SK-N-SH treated with all-trans-retinoic acid at 6 μM for 48 hours (cell line): ENCODE data around the gene PRPF40B.

Experiments used
- ATAC-seq: fragments of 200-7000 bp; cut with Tn5 transposase; 3 replicates; pipeline ENCODE4 v1.9.1; 2020; ENCODE audit warnings: mild to moderate bottlenecking, moderate library complexity
- ARNTL ChIP-seq: fragments of 450-650 bp; formaldehyde crosslinking; IDR thresholded peaks from 2 replicates; pipeline ENCODE4 v1.5.0; 2020; ENCODE audit warnings: low read depth, mild to moderate bottlenecking, moderate library complexity, borderline replicate concordance
- CREB5 ChIP-seq: fragments of 250-450 bp; sonication (Bioruptor Pico); IDR thresholded peaks from 2 replicates; pipeline ENCODE4 v1.5.1; 2020; ENCODE audit warnings: low read depth, mild to moderate bottlenecking, moderate library complexity
- CSDC2 ChIP-seq: fragments of 250-450 bp; sonication (Bioruptor Pico); IDR thresholded peaks from 2 replicates; pipeline ENCODE4 v1.5.0; 2020; ENCODE audit warnings: mild to moderate bottlenecking, moderate library complexity
- CSRNP3 ChIP-seq: fragments of 250-450 bp; sonication (Bioruptor Pico); IDR thresholded peaks from 2 replicates; pipeline ENCODE4 v1.5.1; 2021; ENCODE audit warnings: mild to moderate bottlenecking, moderate library complexity
- ESRRG ChIP-seq: fragments of 250-450 bp; sonication (Bioruptor Pico); IDR thresholded peaks from 2 replicates; pipeline ENCODE4 v1.6.1; 2021; ENCODE audit warnings: mild to moderate bottlenecking
- GLIS3 ChIP-seq: fragments of 250-450 bp; sonication (Bioruptor Pico); IDR thresholded peaks from 2 replicates; pipeline ENCODE4 v1.5.0; 2020; ENCODE audit warnings: mild to moderate bottlenecking, moderate library complexity
- ISL1 ChIP-seq: fragments of 250-450 bp; sonication (Bioruptor Pico); IDR thresholded peaks from 2 replicates; pipeline ENCODE4 v2.1.2; 2022; ENCODE audit warnings: mild to moderate bottlenecking, moderate library complexity
- OSR1 ChIP-seq: fragments of 250-450 bp; sonication (Bioruptor Pico); IDR thresholded peaks from 2 replicates; pipeline ENCODE4 v1.8.0; 2022; ENCODE audit warnings: moderate library complexity, mild to moderate bottlenecking, inconsistent platforms
- PATZ1 ChIP-seq: fragments of 250-450 bp; sonication (Bioruptor Pico); IDR thresholded peaks from 2 replicates; pipeline ENCODE4 v1.8.0; 2020; ENCODE audit warnings: mild to moderate bottlenecking, moderate library complexity, borderline replicate concordance
- POU6F1 ChIP-seq: fragments of 250-450 bp; sonication (Bioruptor Pico); IDR thresholded peaks from 2 replicates; pipeline ENCODE4 v1.8.0; 2021; ENCODE audit warnings: low read depth, mild to moderate bottlenecking, moderate library complexity, borderline replicate concordance
- PPARA ChIP-seq: fragments of 250-450 bp; sonication (Bioruptor Pico); IDR thresholded peaks from 2 replicates; pipeline ENCODE4 v1.5.0; 2020; ENCODE audit warnings: mild to moderate bottlenecking, borderline replicate concordance
- RARB ChIP-seq: fragments of 250-450 bp; sonication (Bioruptor Pico); IDR thresholded peaks from 2 replicates; pipeline ENCODE4 v1.8.0; 2021; ENCODE audit warnings: mild to moderate bottlenecking, moderate library complexity
- SNAI2 ChIP-seq: fragments of 250-450 bp; sonication (Bioruptor Pico); IDR thresholded peaks from 2 replicates; pipeline ENCODE4 v1.5.0; 2020; ENCODE audit warnings: mild to moderate bottlenecking, moderate library complexity
- TCF4 ChIP-seq: fragments of 250-450 bp; sonication (Bioruptor Pico); IDR thresholded peaks from 2 replicates; pipeline ENCODE4 v1.8.0; 2021; ENCODE audit warnings: mild to moderate bottlenecking, moderate library complexity, borderline replicate concordance
- TOX ChIP-seq: fragments of 250-450 bp; sonication (Bioruptor Pico); IDR thresholded peaks from 2 replicates; pipeline ENCODE4 v1.8.0; 2021; ENCODE audit warnings: mild to moderate bottlenecking, moderate library complexity, borderline replicate concordance
- TSHZ2 ChIP-seq: fragments of 250-450 bp; sonication (Bioruptor Pico); IDR thresholded peaks from 2 replicates; pipeline ENCODE4 v1.5.0; 2020; ENCODE audit warnings: mild to moderate bottlenecking, moderate library complexity
- ZC3H10 ChIP-seq: fragments of 250-450 bp; sonication (Bioruptor Pico); IDR thresholded peaks from 2 replicates; pipeline ENCODE4 v1.5.1; 2021; ENCODE audit warnings: mild to moderate bottlenecking, moderate library complexity
- ZFP3 ChIP-seq: fragments of 250-450 bp; sonication (Bioruptor Pico); IDR thresholded peaks from 2 replicates; pipeline ENCODE4 v1.5.0; 2020; ENCODE audit warnings: mild to moderate bottlenecking, moderate library complexity
- ZFP30 ChIP-seq: fragments of 450-650 bp; formaldehyde crosslinking; IDR thresholded peaks from 2 replicates; pipeline ENCODE4 v1.5.0; 2022; ENCODE audit warnings: mild to moderate bottlenecking, moderate library complexity
- ZNF565 ChIP-seq: fragments of 450-650 bp; formaldehyde crosslinking; conservative IDR thresholded peaks from 2 replicates; pipeline ENCODE4 v1.5.0; 2020; ENCODE audit warnings: low read depth, mild to moderate bottlenecking, moderate library complexity
- ZNF70 ChIP-seq: fragments of 450-650 bp; formaldehyde crosslinking; IDR thresholded peaks from 2 replicates; pipeline ENCODE4 v1.5.0; 2020; ENCODE audit warnings: mild to moderate bottlenecking, moderate library complexity
- ZNF8 ChIP-seq: fragments of 450-650 bp; formaldehyde crosslinking; IDR thresholded peaks from 2 replicates; pipeline ENCODE4 v1.5.0; 2020; ENCODE audit warnings: mild to moderate bottlenecking, moderate library complexity

Gene PRPF40B

GRCh38 chr12:49648712-49649003 lies 25.3 kb downstream of the PRPF40B start (continued):
- TF ChIP-seq CREB5 (CRISPR knock-in tag) (no peak), ZFP30 (CRISPR knock-in tag) (no peak)

GRCh38 chr12:49649445-49649844 lies 26.1 kb downstream of the PRPF40B start:
- TF ChIP-seq ESRRG (no peak), RARB (CRISPR knock-in tag) (no peak), ZFP30 (CRISPR knock-in tag) (no peak), PPARA (CRISPR knock-in tag) (no peak), ZNF565 (CRISPR knock-in tag) (no peak), CSDC2 (CRISPR knock-in tag) (no peak), POU6F1 (CRISPR knock-in tag) (no peak), GLIS3 (no peak), ZNF70 (CRISPR knock-in tag) (no peak), OSR1 (CRISPR knock-in tag) (no peak), SNAI2 (CRISPR knock-in tag) (no peak), PATZ1 (CRISPR knock-in tag) (no peak), ZNF8 (CRISPR knock-in tag) (no peak), TOX (no peak), CREB5 (CRISPR knock-in tag) (no peak), ZFP3 (no peak), TCF4 (CRISPR knock-in tag) (no peak), ARNTL (CRISPR knock-in tag) (no peak), ZC3H10 (CRISPR knock-in tag) (no peak)
- no peak for ATAC-seq

GRCh38 chr12:49649892-49650291 lies 26.5 kb downstream of the PRPF40B start:
- ATAC-seq: no peak
- TF ChIP-seq ZFP3 (no peak), TCF4 (CRISPR knock-in tag) (no peak), ESRRG (no peak), TSHZ2 (CRISPR knock-in tag) (no peak), SNAI2 (CRISPR knock-in tag) (no peak), CSDC2 (CRISPR knock-in tag) (no peak), PATZ1 (CRISPR knock-in tag) (no peak), ISL1 (no peak), POU6F1 (CRISPR knock-in tag) (no peak), CREB5 (CRISPR knock-in tag) (no peak), PPARA (CRISPR knock-in tag) (no peak), GLIS3 (no peak), ARNTL (CRISPR knock-in tag) (no peak), OSR1 (CRISPR knock-in tag) (no peak), ZC3H10 (CRISPR knock-in tag) (no peak), CSRNP3 (CRISPR knock-in tag) (no peak)
